Neural cell (in vitro differentiated cells): ENCODE measurements around the gene SS18L1. TPM values are rescaled to one million over a fixed set of nuclear protein-coding genes. Genes with fewer than 3 reads are reported as not detected.

Experiments
- H2AFZ ChIP-seq: fragments of 200-600, 300-800 bp; sonication (generic), shearing (Covaris generic); 2 replicates; pipeline ENCODE4 v1.6.0; 2014; ENCODE audit warnings: low read depth, mild to moderate bottlenecking, antibody characterized with exemption, low read length, moderate library complexity
- H3F3A ChIP-seq: fragments of 200-600 bp; shearing (Covaris generic); 2 replicates; pipeline ENCODE4 v1.6.1; 2016; ENCODE audit warnings: mild to moderate bottlenecking, moderate library complexity, mixed read lengths, antibody characterized with exemption, low read length; ENCODE audit not compliant: insufficient read depth, poor library complexity, severe bottlenecking
- H3K27ac ChIP-seq: fragments of 200-600, 300-800 bp; sonication (generic), shearing (Covaris generic); 2 replicates; pipeline ENCODE4 v1.5.1; 2014; ENCODE audit warnings: mild to moderate bottlenecking, low read length, moderate library complexity
- H3K27me3 ChIP-seq: fragments of 300-800, 200-600 bp; sonication (generic), shearing (Covaris generic); 2 replicates; pipeline ENCODE4 v1.6.0; 2014; ENCODE audit warnings: mild to moderate bottlenecking, low read depth, low read length, moderate library complexity; ENCODE audit not compliant: insufficient read depth
- H3K36me3 ChIP-seq: fragments of 300-800, 200-600 bp; sonication (generic), shearing (Covaris generic); 2 replicates; pipeline ENCODE4 v1.5.1; 2014; ENCODE audit warnings: mild to moderate bottlenecking, antibody characterized with exemption, low read length, moderate library complexity; ENCODE audit not compliant: insufficient read depth
- H3K4me2 ChIP-seq: fragments of 300-800, 200-600 bp; sonication (generic), shearing (Covaris generic); 2 replicates; pipeline ENCODE4 v1.6.0; 2014; ENCODE audit warnings: mild to moderate bottlenecking, low read length
- H3K4me3 ChIP-seq: fragments of 300-800, 200-600 bp; sonication (generic), shearing (Covaris generic); 2 replicates; pipeline ENCODE4 v1.5.1; 2014; ENCODE audit warnings: mild to moderate bottlenecking, low read length, moderate library complexity
- H3K79me2 ChIP-seq: fragments of 200-600 bp; shearing (Covaris generic); replicated peaks from 2 replicates; pipeline ENCODE4 v1.6.0; 2014; ENCODE audit warnings: mild to moderate bottlenecking, low read length, moderate library complexity; ENCODE audit not compliant: insufficient read depth
- H3K9ac ChIP-seq: fragments of 300-800, 200-600 bp; sonication (generic), shearing (Covaris generic); 2 replicates; pipeline ENCODE4 v1.6.1; 2016; ENCODE audit warnings: mild to moderate bottlenecking, low read length, mixed read lengths
- H3K9me2 ChIP-seq: fragments of 200-600 bp; shearing (Covaris generic); 2 replicates; pipeline ENCODE4 v1.6.1; 2016; ENCODE audit warnings: mild to moderate bottlenecking, low read length, mixed read lengths; ENCODE audit not compliant: insufficient read depth
- H3K9me3 ChIP-seq: fragments of 200-600, 300-800 bp; sonication (generic), shearing (Covaris generic); 2 replicates; pipeline ENCODE4 v1.6.1; 2016; ENCODE audit warnings: mild to moderate bottlenecking, mixed run types, low read length, moderate library complexity, mixed read lengths
- H4K20me1 ChIP-seq: fragments of 200-600 bp; shearing (Covaris generic); 2 replicates; pipeline ENCODE4 v1.6.1; 2016; ENCODE audit warnings: mild to moderate bottlenecking, mixed run types; ENCODE audit not compliant: insufficient read depth
- EP300 ChIP-seq: fragments of 450-650 bp; conservative IDR thresholded peaks from 2 replicates; pipeline ENCODE4 v1.6.1; 2014; ENCODE audit warnings: antibody characterized with exemption, mild to moderate bottlenecking, moderate library complexity; ENCODE audit not compliant: poor library complexity, severe bottlenecking
- EZH2 ChIP-seq: fragments of 200-600, 300-800 bp; shearing (Covaris generic), sonication (generic); IDR thresholded peaks from 2 replicates; pipeline ENCODE4 v1.6.1; 2014; ENCODE audit warnings: antibody characterized with exemption, low read length, borderline replicate concordance, mild to moderate bottlenecking; ENCODE audit not compliant: insufficient read depth, poor library complexity, severe bottlenecking
- MXI1 ChIP-seq: fragments of 450-650 bp; conservative IDR thresholded peaks from 2 replicates; pipeline ENCODE4 v1.6.1; 2014; ENCODE audit warnings: antibody characterized with exemption, mild to moderate bottlenecking; ENCODE audit not compliant: poor library complexity, severe bottlenecking
- POLR2AphosphoS5 ChIP-seq: IDR thresholded peaks from 2 replicates; pipeline ENCODE4 v1.6.1; 2012
- RAD21 ChIP-seq: fragments of 450-650 bp; conservative IDR thresholded peaks from 2 replicates; pipeline ENCODE4 v1.6.1; 2014; ENCODE audit warnings: antibody characterized with exemption, mild to moderate bottlenecking, moderate library complexity
- SMC3 ChIP-seq: fragments of 450-650 bp; conservative IDR thresholded peaks from 2 replicates; pipeline ENCODE4 v1.6.1; 2014; ENCODE audit warnings: antibody characterized with exemption, mild to moderate bottlenecking, moderate library complexity; ENCODE audit not compliant: poor library complexity
- TAF1 ChIP-seq: IDR thresholded peaks from 2 replicates; pipeline ENCODE4 v1.6.1; 2012; ENCODE audit warnings: low read depth
- polyA plus RNA-seq: library from polyadenylated mRNA; depleted of rRNA; stranded (reverse); fragments of >200 nt; gene quantifications from 2 replicates; pipeline ENCODE4 v1.2.3, GENCODE V29; 2014
- TF ChIP-seq, protein P1 (sequence below): IDR thresholded peaks from 2 replicates; pipeline ENCODE4 v1.6.1; 2012; ENCODE audit warnings: borderline replicate concordance
- TF ChIP-seq, protein P2 (sequence below): fragments of 450-650 bp; IDR thresholded peaks from 2 replicates; pipeline ENCODE4 v1.5.1; 2014; ENCODE audit warnings: antibody characterized with exemption, mild to moderate bottlenecking, moderate library complexity; ENCODE audit not compliant: poor library complexity, severe bottlenecking

Gene SS18L1
- polyA plus RNA-seq, 1 donor from 2014 or later, result 117 TPM

DNA sequence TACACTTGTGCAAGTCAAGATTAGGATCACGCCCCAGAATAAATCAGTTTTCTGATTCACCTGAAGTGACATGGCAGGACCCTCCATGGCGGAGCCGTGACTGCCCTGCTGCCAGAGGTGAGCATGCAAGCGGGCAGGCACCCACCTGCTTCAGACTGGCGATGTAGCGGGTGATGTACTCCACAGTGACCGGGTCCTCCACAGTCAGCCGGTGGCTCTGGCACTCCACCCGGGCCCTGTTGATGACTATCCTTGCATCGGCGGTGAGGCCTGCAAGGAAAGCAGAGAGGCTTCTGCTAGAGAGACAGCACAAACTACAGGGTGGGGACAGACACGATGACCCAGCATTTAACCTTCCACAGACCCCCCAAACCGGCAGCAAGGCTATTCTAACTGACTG is 3.9 kb upstream of the SS18L1 start:
- no peak overlapping the region for H3K27ac ChIP-seq
- TF ChIP-seq EZH2 (no peak), TAF1 (no peak), SMC3 (no peak), EP300 (no peak), POLR2AphosphoS5 (no peak), MXI1 (no peak), RAD21 (no peak)
- TF ChIP-seq, protein P1, sequence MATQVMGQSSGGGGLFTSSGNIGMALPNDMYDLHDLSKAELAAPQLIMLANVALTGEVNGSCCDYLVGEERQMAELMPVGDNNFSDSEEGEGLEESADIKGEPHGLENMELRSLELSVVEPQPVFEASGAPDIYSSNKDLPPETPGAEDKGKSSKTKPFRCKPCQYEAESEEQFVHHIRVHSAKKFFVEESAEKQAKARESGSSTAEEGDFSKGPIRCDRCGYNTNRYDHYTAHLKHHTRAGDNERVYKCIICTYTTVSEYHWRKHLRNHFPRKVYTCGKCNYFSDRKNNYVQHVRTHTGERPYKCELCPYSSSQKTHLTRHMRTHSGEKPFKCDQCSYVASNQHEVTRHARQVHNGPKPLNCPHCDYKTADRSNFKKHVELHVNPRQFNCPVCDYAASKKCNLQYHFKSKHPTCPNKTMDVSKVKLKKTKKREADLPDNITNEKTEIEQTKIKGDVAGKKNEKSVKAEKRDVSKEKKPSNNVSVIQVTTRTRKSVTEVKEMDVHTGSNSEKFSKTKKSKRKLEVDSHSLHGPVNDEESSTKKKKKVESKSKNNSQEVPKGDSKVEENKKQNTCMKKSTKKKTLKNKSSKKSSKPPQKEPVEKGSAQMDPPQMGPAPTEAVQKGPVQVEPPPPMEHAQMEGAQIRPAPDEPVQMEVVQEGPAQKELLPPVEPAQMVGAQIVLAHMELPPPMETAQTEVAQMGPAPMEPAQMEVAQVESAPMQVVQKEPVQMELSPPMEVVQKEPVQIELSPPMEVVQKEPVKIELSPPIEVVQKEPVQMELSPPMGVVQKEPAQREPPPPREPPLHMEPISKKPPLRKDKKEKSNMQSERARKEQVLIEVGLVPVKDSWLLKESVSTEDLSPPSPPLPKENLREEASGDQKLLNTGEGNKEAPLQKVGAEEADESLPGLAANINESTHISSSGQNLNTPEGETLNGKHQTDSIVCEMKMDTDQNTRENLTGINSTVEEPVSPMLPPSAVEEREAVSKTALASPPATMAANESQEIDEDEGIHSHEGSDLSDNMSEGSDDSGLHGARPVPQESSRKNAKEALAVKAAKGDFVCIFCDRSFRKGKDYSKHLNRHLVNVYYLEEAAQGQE, result no peak
- TF ChIP-seq, protein P2, sequence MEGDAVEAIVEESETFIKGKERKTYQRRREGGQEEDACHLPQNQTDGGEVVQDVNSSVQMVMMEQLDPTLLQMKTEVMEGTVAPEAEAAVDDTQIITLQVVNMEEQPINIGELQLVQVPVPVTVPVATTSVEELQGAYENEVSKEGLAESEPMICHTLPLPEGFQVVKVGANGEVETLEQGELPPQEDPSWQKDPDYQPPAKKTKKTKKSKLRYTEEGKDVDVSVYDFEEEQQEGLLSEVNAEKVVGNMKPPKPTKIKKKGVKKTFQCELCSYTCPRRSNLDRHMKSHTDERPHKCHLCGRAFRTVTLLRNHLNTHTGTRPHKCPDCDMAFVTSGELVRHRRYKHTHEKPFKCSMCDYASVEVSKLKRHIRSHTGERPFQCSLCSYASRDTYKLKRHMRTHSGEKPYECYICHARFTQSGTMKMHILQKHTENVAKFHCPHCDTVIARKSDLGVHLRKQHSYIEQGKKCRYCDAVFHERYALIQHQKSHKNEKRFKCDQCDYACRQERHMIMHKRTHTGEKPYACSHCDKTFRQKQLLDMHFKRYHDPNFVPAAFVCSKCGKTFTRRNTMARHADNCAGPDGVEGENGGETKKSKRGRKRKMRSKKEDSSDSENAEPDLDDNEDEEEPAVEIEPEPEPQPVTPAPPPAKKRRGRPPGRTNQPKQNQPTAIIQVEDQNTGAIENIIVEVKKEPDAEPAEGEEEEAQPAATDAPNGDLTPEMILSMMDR, result no peak
- no peaks in the 10 kb centered on the region for H3K9me2 ChIP-seq
- peaks cover 7% of the 10 kb centered on the region for H3F3A ChIP-seq
- peaks cover 44% of the 10 kb centered on the region for H3K79me2 ChIP-seq
- H3K36me3 ChIP-seq, result peaks cover 10% of the 10 kb centered on the region
- H3K9ac ChIP-seq, result no peak overlapping the region
- H3K27me3 ChIP-seq, result no peaks in the 10 kb centered on the region
- H3K4me3 ChIP-seq, result no peak overlapping the region
- H4K20me1 ChIP-seq, result peaks cover 39% of the 10 kb centered on the region
- no peak overlapping the region for H3K4me2 ChIP-seq
- H3K9me3 ChIP-seq, result no peaks in the 10 kb centered on the region
- H2AFZ ChIP-seq, result no peak overlapping the region

DNA sequence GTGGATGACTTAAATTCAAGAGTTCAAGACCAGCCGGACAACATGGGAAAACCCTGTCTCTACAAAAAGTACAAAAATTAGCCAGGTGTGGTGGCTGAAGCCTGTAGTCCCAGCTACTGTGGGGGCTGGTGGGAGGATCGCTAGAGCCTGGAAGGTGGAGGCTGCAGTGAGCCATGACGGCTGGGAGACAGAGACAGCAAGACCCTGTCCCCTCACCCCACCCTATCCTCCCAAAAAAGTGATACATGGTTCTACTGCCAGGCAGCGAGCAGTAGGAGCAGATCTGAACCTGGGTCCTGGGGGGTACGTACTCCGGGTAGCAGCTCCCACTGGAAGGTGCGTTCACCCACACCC is 2.5 kb upstream of the SS18L1 start:
- Histone ChIP-seq H2AFZ (no peak overlapping the region), H3K9ac (peak overlapping the region; percentile 84), H3K79me2 (peaks cover 58% of the 10 kb centered on the region), H3K4me2 (peak overlapping the region; percentile 88), H3K27me3 (no peaks in the 10 kb centered on the region), H3K9me2 (no peaks in the 10 kb centered on the region), H3K36me3 (peaks cover 10% of the 10 kb centered on the region), H3F3A (peaks cover 7% of the 10 kb centered on the region), H3K9me3 (no peaks in the 10 kb centered on the region), H3K4me3 (peak overlapping the region; percentile 90), H3K27ac (peak overlapping the region; percentile 88), H4K20me1 (peaks cover 53% of the 10 kb centered on the region)
- no peak for TF ChIP-seq RAD21
- TF ChIP-seq TAF1, result no peak
